ENCODE measurements around the gene C16orf96.

C16orf96 gene

GRCh38 chr16:4641895-4642294, 85.8 kb downstream of the C16orf96 start:
- DNase-seq (ENCODE audit: low read depth in 1 of 2, low spot score in 1 of 2): no peak

GRCh38 chr16:4646773-4647643, 90.9 kb downstream of the C16orf96 start:
- DNase-seq (ENCODE audit: low read depth in 1 of 2, low spot score in 1 of 2): no peak

DNA sequence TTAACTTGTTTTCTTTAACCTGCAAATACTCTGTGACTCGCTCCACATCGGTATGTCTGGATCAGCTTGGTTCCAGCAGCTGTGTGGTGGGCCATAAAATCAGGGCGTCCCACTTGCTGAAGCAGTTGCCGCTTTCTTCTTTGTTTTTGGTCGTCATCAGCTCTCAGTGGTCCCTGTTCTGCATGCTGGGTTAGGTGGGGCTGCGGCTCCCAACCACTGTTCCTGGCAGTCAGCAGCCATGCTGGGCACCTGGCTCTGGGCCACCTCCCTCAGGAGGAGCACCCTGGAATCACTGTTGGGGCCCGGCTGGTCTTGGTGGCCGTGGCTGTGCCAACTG, 91.5 kb downstream of the C16orf96 start:
- no peak for DNase-seq (ENCODE audit: low read depth in 1 of 2, low spot score in 1 of 2)

- no peak for DNase-seq (ENCODE audit: low read depth in 1 of 2, low spot score in 1 of 2)
Observed at GRCh38 chr16:4648917-4649316, 92.8 kb downstream of the C16orf96 start.

GRCh38 chr16:4649744-4650442, 93.8 kb downstream of the C16orf96 start:
- no peak for DNase-seq (ENCODE audit: low read depth in 1 of 2, low spot score in 1 of 2)
